CD4-positive, alpha-beta memory T cell (primary cell): Measurements from ENCODE around the gene TMEM18. TPM values are rescaled to one million over a fixed set of nuclear protein-coding genes. Genes with fewer than 3 reads are reported as not detected.

ENCODE experiments used
- CTCF ChIA-PET: fragments of 350-600 bp; sonication (Branson Sonifier 250); formaldehyde crosslinking; loops from one replicate; lab custom pipeline; 2021; ENCODE audit warnings: inconsistent platforms; ENCODE audit not compliant: partially characterized antibody; lab: Charles Lee
- POLR2A ChIA-PET: fragments of 350-600 bp; sonication (Branson Sonifier 250); formaldehyde crosslinking; loops from one replicate; lab custom pipeline; 2021; ENCODE audit not compliant: partially characterized antibody; lab: Charles Lee
- DNase-seq, 5 donors: peaks; one replicate each; pipeline versions ENCODE4 v3.0.0 to v3.0.0-alpha.2; 2020 to 2022; ENCODE audit warnings: mixed read lengths in 1 of 5
- H3K27ac ChIP-seq: one replicate; pipeline ENCODE4 v1.7.0; 2013; ENCODE audit warnings: low read depth, low read length
- H3K27me3 ChIP-seq: 2 replicates; pipeline ENCODE4 v1.7.0; 2013; ENCODE audit warnings: mild to moderate bottlenecking, low read length, moderate library complexity; ENCODE audit not compliant: insufficient read depth
- H3K36me3 ChIP-seq: 2 replicates; pipeline ENCODE4 v1.7.0; 2013; ENCODE audit warnings: mild to moderate bottlenecking, low read length, moderate library complexity; ENCODE audit not compliant: insufficient read depth
- H3K4me1 ChIP-seq: 2 replicates; pipeline ENCODE4 v1.7.0; 2013; ENCODE audit warnings: mild to moderate bottlenecking, low read length, moderate library complexity; ENCODE audit not compliant: insufficient read depth
- H3K4me3 ChIP-seq, 2 donors: one replicate each; pipeline ENCODE4 v1.7.0; 2013; ENCODE audit warnings: low read length in 2 of 2, mild to moderate bottlenecking in 1 of 2
- H3K9me3 ChIP-seq, 2 donors: one replicate each; pipeline ENCODE4 v1.7.0; 2013; ENCODE audit warnings: low read length in 2 of 2, control low read depth in 1 of 2; ENCODE audit not compliant: control insufficient read depth in 1 of 2
- H3K27ac Mint-ChIP-seq, 7 donors: one replicate each; pipeline ENCODE4 v1.8.0; 2020 to 2021; ENCODE audit warnings: mixed read lengths in 7 of 7, mild to moderate bottlenecking in 6 of 7, inconsistent platforms in 3 of 7, moderate library complexity in 3 of 7
- H3K27me3 Mint-ChIP-seq, 2 donors: one replicate each; pipeline ENCODE4 v1.8.0; 2020 to 2021; ENCODE audit warnings: mixed read lengths in 2 of 2
- H3K36me3 Mint-ChIP-seq, 2 donors: one replicate each; pipeline ENCODE4 v1.8.0; 2020 to 2021; ENCODE audit warnings: mixed read lengths in 2 of 2, inconsistent platforms in 1 of 2, mild to moderate bottlenecking in 1 of 2
- H3K4me1 Mint-ChIP-seq, 4 donors: one replicate each; pipeline ENCODE4 v1.8.0; 2020 to 2021; ENCODE audit warnings: mixed read lengths in 4 of 4, mild to moderate bottlenecking in 1 of 4
- H3K4me3 Mint-ChIP-seq, 8 donors: one replicate each; pipeline ENCODE4 v1.8.0; 2020 to 2021; ENCODE audit warnings: mixed read lengths in 8 of 8, mild to moderate bottlenecking in 7 of 8, moderate library complexity in 6 of 8, inconsistent platforms in 3 of 8
- H3K9me3 Mint-ChIP-seq, 8 donors: one replicate each; pipeline ENCODE4 v1.8.0; 2020 to 2021; ENCODE audit warnings: mixed read lengths in 8 of 8, mild to moderate bottlenecking in 5 of 8, inconsistent platforms in 3 of 8, moderate library complexity in 1 of 8
- intact Hi-C: fragments of 100-400 bp; cut with micrococcal nuclease; formaldehyde crosslinking; loops from one replicate; pipeline ENCODE4 v1.15.1; 2023
- polyA plus RNA-seq, 2 donors: library from polyadenylated mRNA; unstranded; fragments of 300-500 nt; fragmentation: Illumina TruSeq; gene quantifications; one replicate each; pipeline ENCODE4 v1.2.3, GENCODE V29; 2021
- total RNA-seq, 2 experiments: library from RNA; stranded (reverse); gene quantifications; one replicate each; pipeline ENCODE4 v1.2.3, GENCODE V29; 2021

The TMEM18 gene
- total and polyA plus RNA-seq, 4 experiments from 2014 or later = 20.0 to 28.1 (median 24.8) TPM

- Histone ChIP-seq H3K36me3 (no peaks in the 10 kb centered on the region), H3K27ac (no peak overlapping the region), H3K4me3 (no peak overlapping the region), H3K4me1 (peaks cover 9% of the 10 kb centered on the region), H3K27me3 (no peaks in the 10 kb centered on the region), H3K9me3 (no peaks in the 10 kb centered on the region)
- intact Hi-C loops = no loop called here
- no peak overlapping the region for H3K4me3 Mint-ChIP-seq
- peaks cover 2 to 9% (median 8%) of the 10 kb centered on the region in 4 donors for H3K4me1 Mint-ChIP-seq
- no peaks in the 10 kb centered on the region for H3K9me3 Mint-ChIP-seq
- ChIA-PET POLR2A (no interaction called here), CTCF (interaction anchor here (1.5 kb wide), 1 partner anchor 11 kb away, joined by 3 read pairs; no protein-coding TSS in a partner anchor)
- H3K36me3 Mint-ChIP-seq = no peaks in the 10 kb centered on the region
- peaks cover 7 to 10% of the 10 kb centered on the region in 2 donors for H3K27me3 Mint-ChIP-seq
- no peak for DNase-seq
- H3K27ac Mint-ChIP-seq = no peak overlapping the region
Measured at GRCh38 chr2:648476-649424, 28.5 kb downstream of the TMEM18 start.

DNA sequence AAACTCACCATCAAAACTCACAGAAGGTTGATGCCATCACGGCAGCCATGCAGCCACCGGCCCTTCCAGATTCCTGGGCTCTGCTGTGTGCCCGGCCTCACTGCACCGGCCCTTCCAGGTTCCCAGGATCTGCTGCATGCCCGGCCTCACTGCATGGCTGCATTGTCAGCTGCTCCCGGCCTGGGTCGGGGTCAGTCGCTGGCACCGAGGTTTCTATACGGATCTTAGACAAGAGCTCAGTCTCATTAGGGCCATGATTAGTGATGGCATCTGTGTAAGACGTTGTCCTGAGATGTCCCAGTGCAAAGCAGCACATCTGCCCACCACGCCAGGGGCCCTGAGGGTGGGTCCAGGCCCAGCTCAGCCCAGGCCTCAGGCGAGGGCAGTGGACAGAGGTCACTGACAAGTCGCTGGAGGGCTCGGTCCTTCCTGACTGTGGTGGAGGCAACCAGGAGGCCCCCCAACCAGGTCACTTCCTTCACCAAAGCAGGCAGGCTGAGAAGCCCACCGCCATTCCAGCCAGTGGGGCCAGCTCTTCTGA, 29.4 kb downstream of the TMEM18 start:
- H3K36me3 Mint-ChIP-seq = no peaks in the 10 kb centered on the region
- ChIA-PET POLR2A (no interaction called here), CTCF (interaction anchor here (1.5 kb wide), 1 partner anchor 10 kb away, joined by 3 read pairs; no protein-coding TSS in a partner anchor)
- H3K4me1 ChIP-seq = peaks cover 3% of the 10 kb centered on the region
- H3K9me3 Mint-ChIP-seq = no peaks in the 10 kb centered on the region
- no peaks in the 10 kb centered on the region for H3K36me3 ChIP-seq
- no peak overlapping the region for H3K4me3 Mint-ChIP-seq
- no peak overlapping the region for H3K27ac ChIP-seq
- no peak overlapping the region for H3K27ac Mint-ChIP-seq
- H3K4me1 Mint-ChIP-seq = peaks cover 2 to 3% (median 2%) of the 10 kb centered on the region in 4 donors
- DNase-seq = no peak
- no peaks in the 10 kb centered on the region for H3K27me3 ChIP-seq
- intact Hi-C loops = no loop called here
- H3K27me3 Mint-ChIP-seq = peaks cover 9 to 10% of the 10 kb centered on the region in 2 donors
- no peaks in the 10 kb centered on the region for H3K9me3 ChIP-seq
- no peak overlapping the region for H3K4me3 ChIP-seq

GRCh38 chr2:647003-647560, 30.1 kb downstream of the TMEM18 start:
- Histone ChIP-seq H3K4me1 (no peaks in the 10 kb centered on the region), H3K36me3 (no peaks in the 10 kb centered on the region), H3K9me3 (no peaks in the 10 kb centered on the region), H3K27ac (no peak overlapping the region), H3K4me3 (no peak overlapping the region), H3K27me3 (no peaks in the 10 kb centered on the region)
- peaks cover 9 to 10% of the 10 kb centered on the region in 2 donors for H3K27me3 Mint-ChIP-seq
- intact Hi-C loops = no loop called here
- H3K9me3 Mint-ChIP-seq = no peaks in the 10 kb centered on the region
- H3K4me1 Mint-ChIP-seq = no peaks in the 10 kb centered on the region
- DNase-seq = no peak
- no peaks in the 10 kb centered on the region for H3K36me3 Mint-ChIP-seq
- ChIA-PET CTCF (interaction anchor here (1.5 kb wide), 1 partner anchor 9 kb away, joined by 3 read pairs; no protein-coding TSS in a partner anchor), POLR2A (no interaction called here)
- no peak overlapping the region for H3K4me3 Mint-ChIP-seq
- no peak overlapping the region for H3K27ac Mint-ChIP-seq

DNA sequence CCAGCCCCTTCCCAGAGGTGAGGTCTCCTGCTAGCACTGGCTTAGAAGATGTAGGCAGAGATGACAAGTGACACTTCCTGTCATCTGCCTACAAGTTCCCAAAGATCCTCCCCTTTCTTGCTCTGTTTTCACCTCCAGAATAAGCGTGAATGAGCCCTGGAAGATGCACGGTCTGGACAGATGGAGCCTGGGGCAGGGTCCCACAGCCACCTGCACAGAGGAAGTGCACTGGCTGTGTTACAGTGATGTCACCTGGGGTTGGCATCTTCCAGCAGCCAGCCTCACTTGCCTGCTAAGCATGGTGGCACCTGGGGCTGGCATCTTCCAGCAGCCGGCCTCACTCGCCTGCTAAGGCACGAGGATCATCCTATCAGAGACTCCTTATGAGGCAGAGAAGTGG, 32.3 kb downstream of the TMEM18 start:
- no peak for DNase-seq

DNA sequence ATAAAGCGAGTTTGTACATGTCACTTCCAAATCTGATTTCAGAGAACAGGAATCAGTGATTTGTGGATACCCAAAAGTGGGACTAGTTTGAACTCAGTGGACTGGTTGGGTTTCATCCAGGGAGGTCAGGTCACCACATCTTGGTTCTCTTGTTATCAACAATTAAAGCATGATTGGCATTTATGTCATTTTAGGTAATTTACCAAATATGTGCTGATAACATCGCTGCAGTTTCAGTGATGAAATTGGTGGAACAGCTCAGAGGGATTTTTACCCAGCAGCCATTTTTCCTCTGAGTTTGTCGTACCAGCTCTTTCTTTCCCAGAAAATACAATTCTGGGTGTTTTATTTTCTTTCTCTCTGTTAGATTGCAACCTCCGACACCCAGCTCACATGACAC, 33.4 kb downstream of the TMEM18 start:
- H3K27me3 Mint-ChIP-seq = peaks cover 9% of the 10 kb centered on the region in 2 donors
- ChIA-PET POLR2A (no interaction called here), CTCF (interaction anchor here (1.1 kb wide), 2 partner anchors 8 to 626 kb away, joined by 3 read pairs; no protein-coding TSS in a partner anchor)
- no peaks in the 10 kb centered on the region for H3K9me3 Mint-ChIP-seq
- no peaks in the 10 kb centered on the region for H3K36me3 Mint-ChIP-seq
- no peaks in the 10 kb centered on the region for H3K9me3 ChIP-seq
- intact Hi-C loops = no loop called here
- H3K27ac Mint-ChIP-seq = no peak overlapping the region
- no peaks in the 10 kb centered on the region for H3K27me3 ChIP-seq
- no peak overlapping the region for H3K27ac ChIP-seq
- no peaks in the 10 kb centered on the region for H3K36me3 ChIP-seq
- H3K4me3 ChIP-seq = no peak overlapping the region
- no peak overlapping the region for H3K4me3 Mint-ChIP-seq
- H3K4me1 Mint-ChIP-seq = no peaks in the 10 kb centered on the region
- no peaks in the 10 kb centered on the region for H3K4me1 ChIP-seq
- DNase-seq = no peak

More for the DNA sequence above, 32.3 kb downstream of the TMEM18 start:
- no peak overlapping the region for H3K4me3 Mint-ChIP-seq
- Histone ChIP-seq H3K9me3 (no peaks in the 10 kb centered on the region), H3K27ac (no peak overlapping the region), H3K36me3 (no peaks in the 10 kb centered on the region), H3K4me1 (no peaks in the 10 kb centered on the region), H3K4me3 (no peak overlapping the region), H3K27me3 (no peaks in the 10 kb centered on the region)
- no peaks in the 10 kb centered on the region for H3K9me3 Mint-ChIP-seq
- ChIA-PET CTCF (no interaction called here), POLR2A (no interaction called here)
- H3K36me3 Mint-ChIP-seq = no peaks in the 10 kb centered on the region
- intact Hi-C loops = no loop called here
- H3K27me3 Mint-ChIP-seq = peaks cover 9 to 12% of the 10 kb centered on the region in 2 donors
- no peak overlapping the region for H3K27ac Mint-ChIP-seq
- H3K4me1 Mint-ChIP-seq = no peaks in the 10 kb centered on the region

DNA sequence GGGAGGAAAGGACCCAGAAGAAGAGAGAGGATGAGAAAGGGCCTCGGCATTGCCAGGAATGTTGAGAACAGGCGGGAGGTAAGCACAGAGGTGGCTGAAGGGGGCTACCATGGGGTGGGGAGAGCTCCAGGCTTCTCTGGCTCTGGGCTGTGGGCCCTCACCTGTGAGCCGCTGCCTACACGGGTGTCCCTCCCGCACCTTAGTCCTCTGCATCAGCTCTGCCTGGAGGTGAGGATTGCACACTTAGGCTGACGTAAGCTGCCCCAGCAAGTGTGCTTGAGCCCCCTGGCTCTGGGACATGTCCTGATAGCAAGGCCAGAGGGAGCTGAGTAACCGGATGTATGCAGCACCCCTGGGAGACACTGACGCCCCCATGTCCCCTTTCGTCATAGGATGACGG, 33.9 kb downstream of the TMEM18 start:
- no peak overlapping the region for H3K27ac ChIP-seq
- Mint-ChIP-seq H3K36me3 (no peaks in the 10 kb centered on the region), H3K4me3 (no peak overlapping the region), H3K27ac (no peak overlapping the region), H3K27me3 (peaks cover 9% of the 10 kb centered on the region in 2 donors), H3K4me1 (no peaks in the 10 kb centered on the region), H3K9me3 (no peaks in the 10 kb centered on the region)
- ChIA-PET CTCF (interaction anchor here (1.1 kb wide), 2 partner anchors 8 to 626 kb away, joined by 3 read pairs; no protein-coding TSS in a partner anchor), POLR2A (no interaction called here)
- no peaks in the 10 kb centered on the region for H3K36me3 ChIP-seq
- no peak overlapping the region for H3K4me3 ChIP-seq
- no peak for DNase-seq
- intact Hi-C loops = no loop called here
- no peaks in the 10 kb centered on the region for H3K9me3 ChIP-seq
- H3K27me3 ChIP-seq = no peaks in the 10 kb centered on the region
- H3K4me1 ChIP-seq = no peaks in the 10 kb centered on the region
